Activated B cell treated with CpG ODN at 0.5 μM for 24 hours (primary cell): Measurements from ENCODE around the gene MKLN1. TPM values are rescaled to one million over a fixed set of nuclear protein-coding genes. Genes with fewer than 3 reads are reported as not detected.

ENCODE experiments used
- ATAC-seq: fragments of 200-7000 bp; cut with Tn5 transposase; one replicate; pipeline ENCODE4 v1.10.0; 2021; ENCODE audit warnings: low read depth, mild to moderate bottlenecking, moderate library complexity
- CTCF ChIA-PET: fragments of 350-600 bp; sonication (Branson Sonifier 250); formaldehyde crosslinking; loops from one replicate; lab custom pipeline; 2021; ENCODE audit warnings: antibody characterized with exemption; lab: Charles Lee
- POLR2A ChIA-PET: fragments of 350-600 bp; sonication (Branson Sonifier 250); formaldehyde crosslinking; loops from one replicate; lab custom pipeline; 2021; ENCODE audit warnings: antibody characterized with exemption; lab: Charles Lee
- DNase-seq: peaks from one replicate; pipeline ENCODE4 v3.0.0; 2022
- H3K27ac Mint-ChIP-seq: one replicate; pipeline ENCODE4 v1.8.0; 2020; ENCODE audit warnings: mixed read lengths
- H3K27me3 Mint-ChIP-seq: one replicate; pipeline ENCODE4 v1.8.0; 2021; ENCODE audit warnings: mixed read lengths
- H3K36me3 Mint-ChIP-seq: one replicate; pipeline ENCODE4 v1.8.0; 2021; ENCODE audit warnings: low read depth, mixed read lengths
- H3K4me1 Mint-ChIP-seq: one replicate; pipeline ENCODE4 v1.8.0; 2021; ENCODE audit warnings: mixed read lengths
- H3K4me3 Mint-ChIP-seq: one replicate; pipeline ENCODE4 v1.8.0; 2020; ENCODE audit warnings: mild to moderate bottlenecking, mixed read lengths
- H3K9me3 Mint-ChIP-seq: one replicate; pipeline ENCODE4 v1.8.0; 2020; ENCODE audit warnings: mixed read lengths
- intact Hi-C: fragments of 100-400 bp; cut with micrococcal nuclease; formaldehyde crosslinking; loops from one replicate; pipeline ENCODE4 v1.15.1; 2024
- total RNA-seq: library from RNA; stranded (reverse); gene quantifications from 2 replicates; pipeline ENCODE4 v1.2.3, GENCODE V29; 2022
- TF ChIP-seq, protein P1 (sequence below): fragments of 200-600 bp; IDR thresholded peaks from one replicate; pipeline ENCODE4 v1.8.0; 2022; ENCODE audit warnings: antibody characterized with exemption, mild to moderate bottlenecking

MKLN1 gene
- total RNA-seq, 1 donor from 2014 or later: 64.6 TPM

GRCh38 chr7:131306777-131307176, 20.9 kb upstream of the MKLN1 start:
- intact Hi-C loops: no loop called here
- ATAC-seq (no peak), DNase-seq (no peak)
- POLR2A ChIA-PET: no interaction called here
- Mint-ChIP-seq H3K27me3 (no peaks in the 10 kb centered on the region), H3K27ac (no peak overlapping the region), H3K9me3 (peaks cover 18% of the 10 kb centered on the region), H3K4me1 (no peaks in the 10 kb centered on the region), H3K36me3 (peaks cover 2% of the 10 kb centered on the region), H3K4me3 (no peak overlapping the region)
- TF ChIP-seq, protein P1, sequence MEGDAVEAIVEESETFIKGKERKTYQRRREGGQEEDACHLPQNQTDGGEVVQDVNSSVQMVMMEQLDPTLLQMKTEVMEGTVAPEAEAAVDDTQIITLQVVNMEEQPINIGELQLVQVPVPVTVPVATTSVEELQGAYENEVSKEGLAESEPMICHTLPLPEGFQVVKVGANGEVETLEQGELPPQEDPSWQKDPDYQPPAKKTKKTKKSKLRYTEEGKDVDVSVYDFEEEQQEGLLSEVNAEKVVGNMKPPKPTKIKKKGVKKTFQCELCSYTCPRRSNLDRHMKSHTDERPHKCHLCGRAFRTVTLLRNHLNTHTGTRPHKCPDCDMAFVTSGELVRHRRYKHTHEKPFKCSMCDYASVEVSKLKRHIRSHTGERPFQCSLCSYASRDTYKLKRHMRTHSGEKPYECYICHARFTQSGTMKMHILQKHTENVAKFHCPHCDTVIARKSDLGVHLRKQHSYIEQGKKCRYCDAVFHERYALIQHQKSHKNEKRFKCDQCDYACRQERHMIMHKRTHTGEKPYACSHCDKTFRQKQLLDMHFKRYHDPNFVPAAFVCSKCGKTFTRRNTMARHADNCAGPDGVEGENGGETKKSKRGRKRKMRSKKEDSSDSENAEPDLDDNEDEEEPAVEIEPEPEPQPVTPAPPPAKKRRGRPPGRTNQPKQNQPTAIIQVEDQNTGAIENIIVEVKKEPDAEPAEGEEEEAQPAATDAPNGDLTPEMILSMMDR: no peak
- CTCF ChIA-PET: no interaction called here

DNA sequence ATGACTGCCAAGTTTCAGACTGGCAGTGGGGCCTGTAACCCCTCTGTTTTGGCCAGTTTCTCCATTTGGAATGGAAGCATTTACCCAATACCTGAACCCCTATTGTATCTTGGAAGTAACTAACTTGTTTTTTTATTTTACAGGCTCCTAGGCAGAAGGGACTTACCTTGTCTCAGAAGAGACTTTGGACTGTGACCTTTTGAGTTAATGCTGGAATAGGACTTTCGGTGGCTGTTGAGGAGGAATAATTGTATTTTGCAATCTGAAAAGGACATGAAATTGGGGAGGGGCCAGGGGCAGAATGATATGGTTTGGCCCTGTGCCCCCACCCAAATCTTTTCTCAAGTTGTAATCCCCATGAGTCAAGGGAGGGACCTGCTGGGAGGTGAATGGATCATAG, 20.0 kb upstream of the MKLN1 start:
- H3K27ac Mint-ChIP-seq: no peak overlapping the region
- ChIA-PET CTCF (no interaction called here), POLR2A (no interaction called here)
- H3K36me3 Mint-ChIP-seq: peaks cover 5% of the 10 kb centered on the region
- TF ChIP-seq, protein P1: no peak
- H3K9me3 Mint-ChIP-seq: peaks cover 21% of the 10 kb centered on the region
- H3K4me1 Mint-ChIP-seq: no peaks in the 10 kb centered on the region
- H3K4me3 Mint-ChIP-seq: no peak overlapping the region
- no peak for ATAC-seq
- DNase-seq: no peak
- no peaks in the 10 kb centered on the region for H3K27me3 Mint-ChIP-seq
- intact Hi-C loops: no loop called here

DNA sequence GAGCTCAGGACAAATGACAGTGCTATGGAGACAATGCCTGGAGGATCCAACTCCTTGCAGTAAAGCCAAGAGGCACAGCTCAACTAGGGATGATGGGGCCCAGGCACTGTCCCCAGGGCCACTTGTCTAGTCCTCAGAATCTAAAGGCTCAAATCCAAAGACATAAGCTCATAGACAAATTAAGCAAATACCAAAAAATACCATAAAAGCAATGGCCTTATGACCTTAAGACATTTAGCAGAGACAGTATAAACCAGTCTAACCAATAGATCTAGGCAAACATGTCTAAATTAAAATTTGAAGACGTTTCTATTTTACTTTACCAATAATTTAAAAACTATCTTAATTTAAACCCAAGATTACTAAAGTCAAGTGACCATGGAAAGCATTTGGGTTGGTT, 14.8 kb upstream of the MKLN1 start:
- CTCF ChIA-PET: interaction anchor here (0.6 kb wide), 1 partner anchor 141 kb away, joined by 3 read pairs; no protein-coding TSS in a partner anchor
- TF ChIP-seq, protein P1: no peak
- POLR2A ChIA-PET: no interaction called here
- Mint-ChIP-seq H3K36me3 (peaks cover 4% of the 10 kb centered on the region), H3K27ac (no peak overlapping the region), H3K4me3 (no peak overlapping the region), H3K27me3 (peaks cover 1% of the 10 kb centered on the region), H3K4me1 (no peaks in the 10 kb centered on the region), H3K9me3 (peaks cover 7% of the 10 kb centered on the region)
- DNase-seq (no peak), ATAC-seq (no peak)
- intact Hi-C loops: no loop called here

DNA sequence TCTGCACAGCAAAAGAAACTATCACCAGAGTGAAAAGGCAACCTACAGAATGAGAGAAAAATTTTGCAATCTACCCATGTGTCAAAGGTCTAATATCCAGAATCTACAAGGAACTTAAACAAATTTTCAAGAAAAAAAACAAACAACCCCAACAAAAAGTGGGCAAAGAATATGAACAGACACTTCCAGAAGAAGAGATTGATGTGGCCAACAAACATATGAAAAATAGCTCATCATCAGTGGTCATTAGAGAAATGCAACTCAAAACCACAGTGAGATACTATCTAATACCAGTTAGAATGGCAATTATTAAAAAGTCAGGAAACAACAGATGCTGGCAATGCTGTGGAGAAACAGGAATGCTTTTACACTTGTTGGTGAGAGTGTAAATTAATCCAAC, 7.1 kb upstream of the MKLN1 start:
- ATAC-seq (no peak), DNase-seq (no peak)
- no peak overlapping the region for H3K27ac Mint-ChIP-seq
- intact Hi-C loops: no loop called here
- H3K4me3 Mint-ChIP-seq: no peak overlapping the region
- no peaks in the 10 kb centered on the region for H3K36me3 Mint-ChIP-seq
- POLR2A ChIA-PET: no interaction called here
- TF ChIP-seq, protein P1: no peak
- H3K4me1 Mint-ChIP-seq: peaks cover 12% of the 10 kb centered on the region
- no peaks in the 10 kb centered on the region for H3K9me3 Mint-ChIP-seq
- CTCF ChIA-PET: no interaction called here
- H3K27me3 Mint-ChIP-seq: peaks cover 1% of the 10 kb centered on the region

GRCh38 chr7:131321656-131322055, 6.0 kb upstream of the MKLN1 start:
- H3K4me3 Mint-ChIP-seq: no peak overlapping the region
- TF ChIP-seq, protein P1: no peak
- POLR2A ChIA-PET: no interaction called here
- no peak for ATAC-seq
- CTCF ChIA-PET: no interaction called here
- no peaks in the 10 kb centered on the region for H3K9me3 Mint-ChIP-seq
- H3K36me3 Mint-ChIP-seq: no peaks in the 10 kb centered on the region
- H3K27ac Mint-ChIP-seq: no peak overlapping the region
- no peak for DNase-seq
- no peaks in the 10 kb centered on the region for H3K27me3 Mint-ChIP-seq
- intact Hi-C loops: no loop called here
- H3K4me1 Mint-ChIP-seq: peaks cover 19% of the 10 kb centered on the region
